IPS-NIHi7 (cell line): Measurements from ENCODE around the gene ID2.

Experiments used
- DNase-seq: peaks from one replicate; pipeline ENCODE4 v3.0.0; 2012; ENCODE audit warnings: mixed read lengths; ENCODE audit errors: extremely low spot score

ID2 gene

GRCh38 chr2:8647462-8647857 is 34.4 kb upstream of the ID2 start:
- no peak for DNase-seq

DNA sequence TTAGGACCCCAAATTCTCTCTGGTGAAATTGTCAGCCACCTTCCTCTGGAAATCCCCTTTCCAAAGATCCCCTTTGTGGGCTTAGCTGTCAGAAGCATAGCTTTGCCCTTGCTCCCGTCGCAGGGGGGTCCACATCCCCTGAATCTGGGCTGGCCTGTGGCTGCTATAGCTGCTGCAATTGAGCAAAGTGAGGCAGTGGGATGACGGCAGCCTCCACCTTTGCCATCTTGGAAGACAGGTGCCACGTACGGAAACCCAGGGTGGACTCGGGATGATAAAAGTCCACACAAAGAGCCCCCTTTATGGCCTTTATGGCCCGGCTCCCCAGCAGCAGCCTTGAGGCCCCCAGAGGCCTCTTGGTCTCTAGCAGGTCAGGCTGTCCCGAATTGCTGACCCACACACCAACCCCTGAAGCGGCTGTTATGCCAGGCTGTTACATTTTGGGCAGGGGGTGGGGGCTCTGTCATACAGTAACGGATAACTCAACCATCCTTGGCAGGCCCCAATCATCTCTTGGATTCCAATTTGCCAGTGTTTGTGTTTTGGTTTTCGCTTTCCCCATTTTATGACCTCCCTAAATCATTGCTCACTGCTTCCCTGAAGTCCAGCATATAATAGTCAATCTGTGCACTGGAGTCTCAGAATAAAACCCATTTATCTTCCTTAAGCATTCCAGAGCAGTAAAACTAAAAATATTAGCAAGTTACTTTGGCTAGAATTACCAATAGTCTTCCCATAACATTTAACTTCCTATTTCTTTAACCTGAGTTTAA is 33.2 kb upstream of the ID2 start:
- DNase-seq, result no peak

GRCh38 chr2:8649718-8650117 is 32.1 kb upstream of the ID2 start:
- DNase-seq, result no peak

- no peak for DNase-seq
Measured at GRCh38 chr2:8650256-8650655, 31.6 kb upstream of the ID2 start.

GRCh38 chr2:8652774-8653426 is 29.0 kb upstream of the ID2 start:
- no peak for DNase-seq

DNA sequence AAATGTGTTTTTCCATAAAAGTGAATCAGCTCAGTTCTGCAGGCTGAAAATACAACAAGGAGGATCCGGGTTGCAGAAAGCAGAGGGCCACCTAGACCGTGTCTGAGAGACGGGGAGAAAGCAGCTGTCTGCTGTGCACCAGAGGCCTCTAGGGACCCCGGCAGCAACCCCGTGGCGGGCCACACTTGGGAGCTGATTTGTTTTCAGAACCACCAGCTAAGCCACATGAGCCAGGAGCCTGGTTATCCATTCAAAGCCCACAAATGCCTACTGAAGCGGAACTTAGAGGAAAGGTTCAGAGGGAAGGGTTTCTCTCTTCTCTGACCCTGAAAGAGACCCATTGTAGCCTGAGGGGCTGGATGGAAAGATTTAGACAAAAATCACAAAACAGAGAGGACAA is 28.4 kb upstream of the ID2 start:
- no peak for DNase-seq

- no peak for DNase-seq
Measured at GRCh38 chr2:8654041-8654440, 27.8 kb upstream of the ID2 start.

DNA sequence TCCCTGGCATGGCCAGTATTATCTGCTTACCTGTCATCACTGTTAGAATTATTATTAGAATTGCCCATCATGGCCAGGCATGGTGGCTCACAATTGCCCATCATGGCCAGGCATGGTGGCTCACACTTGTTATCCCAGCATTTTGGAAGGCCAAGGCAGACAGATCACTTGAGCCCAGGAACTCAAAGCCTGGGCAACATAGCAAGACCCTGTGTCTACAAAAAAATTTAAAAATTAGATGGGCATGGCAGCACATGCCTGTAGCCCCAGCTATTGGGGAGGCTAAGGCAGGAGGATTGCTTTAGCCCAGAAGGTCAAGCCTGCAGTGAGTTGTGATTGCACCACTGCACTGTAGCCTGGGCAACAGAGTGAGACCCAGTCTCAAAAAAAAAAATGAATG is 27.4 kb upstream of the ID2 start:
- no peak for DNase-seq

- no peak for DNase-seq
Measured at GRCh38 chr2:8656160-8656641, 25.7 kb upstream of the ID2 start.

- DNase-seq, result no peak
Measured at GRCh38 chr2:8656811-8657210, 25.0 kb upstream of the ID2 start.

- DNase-seq, result no peak
Measured at GRCh38 chr2:8657423-8658062, 24.3 kb upstream of the ID2 start.

DNA sequence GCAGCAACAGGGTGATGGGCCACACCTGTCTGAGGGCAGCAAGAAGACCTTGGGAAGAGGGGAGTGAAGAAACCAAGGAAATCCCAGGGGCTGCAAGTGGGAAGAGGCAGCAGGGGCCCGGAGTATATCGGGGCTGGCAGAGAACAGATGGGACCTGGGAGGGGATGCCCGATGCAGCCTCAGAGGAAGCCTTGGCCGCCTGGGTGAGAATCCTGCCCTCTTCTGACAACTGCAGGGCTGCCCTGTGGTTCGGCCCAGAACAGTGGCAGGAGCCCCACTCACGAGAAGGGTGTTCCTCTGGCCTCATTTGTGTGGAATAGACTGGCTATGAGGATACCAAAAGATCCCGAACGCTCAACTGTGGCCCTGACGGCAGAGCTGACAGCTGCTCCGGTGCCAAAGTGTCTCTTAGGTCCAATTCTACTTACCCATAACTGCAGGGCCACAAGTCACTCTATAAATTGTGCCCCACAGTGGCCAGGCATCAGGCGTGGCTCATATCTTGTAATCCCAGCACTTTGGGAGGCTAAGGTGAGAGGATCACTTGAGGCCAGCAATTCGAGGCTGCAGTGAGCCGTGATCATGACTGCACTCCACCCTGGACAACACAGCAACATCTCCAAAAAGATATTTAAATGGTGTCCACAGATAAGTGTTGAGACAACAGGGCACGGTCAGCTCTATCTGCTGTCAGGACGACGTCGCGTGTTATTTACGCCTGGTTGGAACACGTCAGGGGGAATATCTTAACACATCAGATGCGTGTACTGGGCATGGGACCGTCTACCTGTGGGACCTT is 23.6 kb upstream of the ID2 start:
- DNase-seq, result no peak

- no peak for DNase-seq
Measured at GRCh38 chr2:8659092-8659734, 22.6 kb upstream of the ID2 start.

GRCh38 chr2:8659735-8660492 is 21.9 kb upstream of the ID2 start:
- no peak for DNase-seq

GRCh38 chr2:8661235-8661634 is 20.6 kb upstream of the ID2 start:
- DNase-seq, result no peak

DNA sequence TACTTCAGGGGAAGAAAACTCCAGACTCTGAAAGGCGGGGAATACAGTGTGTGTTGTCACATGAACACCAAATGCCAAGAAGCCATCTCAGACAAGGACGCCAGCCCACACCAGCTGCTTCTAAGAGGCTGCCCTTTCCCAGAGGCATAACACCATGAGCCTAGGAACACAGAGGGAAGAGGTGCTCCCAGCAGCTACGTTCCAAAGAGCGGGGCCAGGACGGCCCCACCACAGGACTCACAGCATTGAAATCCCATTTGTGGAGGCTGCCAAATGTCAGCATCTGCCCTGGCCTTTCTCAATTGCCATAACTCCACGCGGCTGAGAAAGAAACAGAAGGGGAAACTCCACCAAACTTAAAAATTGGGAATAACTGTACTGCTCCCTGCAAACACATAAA is 20.1 kb upstream of the ID2 start:
- DNase-seq, result no peak

GRCh38 chr2:8662239-8662879 is 19.5 kb upstream of the ID2 start:
- DNase-seq, result no peak

DNA sequence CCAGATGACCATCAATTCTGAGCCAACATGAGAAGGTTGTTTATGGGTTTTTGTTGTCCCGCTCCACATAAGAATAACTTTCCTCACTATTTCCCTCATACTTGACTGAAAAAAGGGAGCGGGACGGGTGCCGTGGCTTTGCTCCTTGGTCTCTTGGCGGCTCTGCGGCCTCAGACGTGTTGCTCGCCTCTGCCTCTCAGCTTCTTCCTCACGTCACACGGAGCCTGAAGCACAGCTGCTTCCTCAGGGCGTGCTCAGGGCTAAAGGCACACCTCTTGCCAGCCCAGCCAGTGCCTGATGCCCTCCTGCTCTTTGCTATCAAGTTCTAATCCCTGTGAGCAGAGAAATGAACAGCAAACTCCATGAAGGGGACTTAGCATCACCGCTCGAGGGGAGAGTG is 17.9 kb upstream of the ID2 start:
- no peak for DNase-seq

GRCh38 chr2:8666581-8666980 is 15.3 kb upstream of the ID2 start:
- DNase-seq, result no peak

DNA sequence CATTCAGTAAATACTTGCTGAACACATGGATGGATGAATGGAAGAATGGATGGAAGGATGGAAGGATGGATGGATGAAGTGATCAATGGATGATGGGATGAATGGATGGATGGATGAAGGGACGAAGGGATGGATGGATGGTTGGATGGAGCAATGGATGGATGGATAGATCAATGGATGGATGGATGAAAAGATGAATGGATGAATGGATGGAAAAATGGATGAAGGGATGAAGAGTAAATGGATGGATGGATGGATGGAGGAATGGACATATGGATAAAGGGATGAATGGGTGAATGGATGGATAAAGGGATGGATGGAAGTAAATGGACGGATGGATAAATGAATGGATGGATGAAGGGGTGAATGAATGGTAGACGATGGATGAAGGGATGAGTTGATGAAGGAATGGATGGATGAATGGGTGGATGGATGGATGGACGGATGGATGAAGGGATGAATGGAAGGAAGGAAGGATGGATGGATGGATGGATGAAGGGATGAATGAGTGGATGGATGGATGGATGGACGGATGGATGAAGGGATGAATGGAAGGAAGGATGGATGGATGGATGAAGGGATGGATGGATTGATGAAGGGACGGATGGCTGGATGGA is 13.9 kb upstream of the ID2 start:
- DNase-seq, result no peak
